Measurements from ENCODE around the gene TNNT2. TPM values are rescaled to one million over a fixed set of nuclear protein-coding genes. Genes with fewer than 3 reads are reported as not detected.

The TNNT2 gene
- total and polyA plus RNA-seq, 12 donors: 5,905 to 31,279 (median 7,605) TPM

- Histone ChIP-seq H3K36me3 (no peaks in the 10 kb centered on the region), H3K9me3 (no peaks in the 10 kb centered on the region), H3K4me1 (peaks cover 0 to 54% (median 13%) of the 10 kb centered on the region in 9 donors), H3K4me3 (peak overlapping the region in 8 of 10 donors; percentile 7 to 32 (median 28)), H3K27ac (no peak overlapping the region), H3K27me3 (peaks cover 0 to 58% (median 31%) of the 10 kb centered on the region in 7 donors)
- WGBS, 2 donors: 10 to 15% methylated on average over 59 to 62 of the region's 62 CpGs
- intact Hi-C loops (cut with DNase I): loop anchor here in 2 of 10 donors (10.0 kb wide), 2 partner anchors 45 to 55 kb away; no protein-coding TSS in a partner anchor
- ATAC-seq (peak in 4 of 8 donors; percentile 5 to 34 (median 27)), DNase-seq (no peak)
- no peak for TF ChIP-seq CTCF (IDR thresholded peaks at IDR 0.05)
Measured at GRCh38 chr1:201399352-201400126, 22.1 kb upstream of the TNNT2 start.

- Histone ChIP-seq H3K27me3 (peaks cover 0 to 58% (median 31%) of the 10 kb centered on the region in 7 donors), H3K4me1 (peaks cover 0 to 53% (median 13%) of the 10 kb centered on the region in 9 donors), H3K9me3 (no peaks in the 10 kb centered on the region), H3K4me3 (peak within 1 kb of the TSS in 8 of 10 donors; percentile 7 to 32 (median 28)), H3K36me3 (no peaks in the 10 kb centered on the region), H3K27ac (no peak within 1 kb of the TSS)
- peak in 1 of 8 donors; percentile 7 for ATAC-seq
- 16 to 25% methylated on average over 25 of the region's 25 CpGs for WGBS, 2 donors
- no peak for TF ChIP-seq CTCF (IDR thresholded peaks at IDR 0.05)
- no peak for DNase-seq
- intact Hi-C loops (cut with DNase I): no loop called here
Measured at GRCh38 chr1:201399018-201399351, 21.5 kb upstream of the TNNT2 start, which contains the start of gene LAD1. Gene LAD1, minus strand, starts transcription at chr1:201399324. Its CDS starts 18 bp downstream, at chr1:201399306.

GRCh38 chr1:201397675-201398074 lies 20.2 kb upstream of the TNNT2 start:
- 87 to 98% methylated on average over 2 of the region's 2 CpGs for WGBS, 2 donors
- Histone ChIP-seq H3K4me1 (peaks cover 0 to 57% (median 13%) of the 10 kb centered on the region in 9 donors), H3K4me3 (no peak overlapping the region), H3K36me3 (no peaks in the 10 kb centered on the region), H3K27ac (no peak overlapping the region), H3K27me3 (peaks cover 0 to 53% (median 31%) of the 10 kb centered on the region in 7 donors), H3K9me3 (no peaks in the 10 kb centered on the region)
- ATAC-seq: no peak
- intact Hi-C loops (cut with DNase I): no loop called here
- no peak for TF ChIP-seq CTCF (IDR thresholded peaks at IDR 0.05)
- DNase-seq: no peak

- H3K4me1 ChIP-seq: peaks cover 0 to 61% (median 13%) of the 10 kb centered on the region in 9 donors
- no peaks in the 10 kb centered on the region for H3K9me3 ChIP-seq
- WGBS, 2 donors: 79 to 88% methylated on average over 10 of the region's 10 CpGs
- no peak overlapping the region for H3K27ac ChIP-seq
- no peaks in the 10 kb centered on the region for H3K36me3 ChIP-seq
- no peak for DNase-seq
- no peak for TF ChIP-seq CTCF (IDR thresholded peaks at IDR 0.05)
- ATAC-seq: peak in 4 of 8 donors; percentile 3 to 19 (median 10)
- intact Hi-C loops (cut with DNase I): no loop called here
- no peak overlapping the region for H3K4me3 ChIP-seq
- H3K27me3 ChIP-seq: peaks cover 0 to 46% (median 31%) of the 10 kb centered on the region in 7 donors
Measured at GRCh38 chr1:201396861-201397464, 19.5 kb upstream of the TNNT2 start.

All from heart right ventricle (tissue), 16 donors.